Endometrial microvascular endothelial cells (primary cell): ENCODE measurements around the gene SLC6A17. TPM values are rescaled to one million over a fixed set of nuclear protein-coding genes. Genes with fewer than 3 reads are reported as not detected.

Source experiments
- in situ Hi-C: cut with HindIII; loops from 2 replicates; pipeline ENCODE4 v1.10.0; 2017; ENCODE audit warnings: low sequenced_read_pairs, low pct_unique_long_range_greater_than_20kb; ENCODE audit errors: inconsistent ontology term
- total RNA-seq: library from RNA; depleted of rRNA; stranded (reverse); fragments of >200 nt; gene quantifications from one replicate; pipeline ENCODE4 v1.2.3, GENCODE V29; 2015; ENCODE audit errors: inconsistent ontology term

Gene SLC6A17
- total RNA-seq, 1 donor from 2014 or later: under 0.01 TPM

GRCh38 chr1:110165761-110166231, 15.5 kb downstream of the SLC6A17 start:
- in situ Hi-C loops: no loop called here

GRCh38 chr1:110166861-110167260, 16.6 kb downstream of the SLC6A17 start:
- in situ Hi-C loops: no loop called here

GRCh38 chr1:110170766-110171733, 20.8 kb downstream of the SLC6A17 start:
- in situ Hi-C loops: no loop called here

- in situ Hi-C loops: no loop called here
Observed at GRCh38 chr1:110172001-110172400, 21.7 kb downstream of the SLC6A17 start.

GRCh38 chr1:110173466-110174105, 23.3 kb downstream of the SLC6A17 start:
- in situ Hi-C loops: no loop called here

- in situ Hi-C loops: no loop called here
Observed at GRCh38 chr1:110174961-110175360, 24.7 kb downstream of the SLC6A17 start.

- in situ Hi-C loops: no loop called here
Observed at GRCh38 chr1:110176299-110176956, 26.1 kb downstream of the SLC6A17 start.

- in situ Hi-C loops: no loop called here
Observed at GRCh38 chr1:110177775-110178174, 27.5 kb downstream of the SLC6A17 start.

GRCh38 chr1:110183642-110184167, 33.4 kb downstream of the SLC6A17 start:
- in situ Hi-C loops: no loop called here

- in situ Hi-C loops: no loop called here
Observed at GRCh38 chr1:110184446-110184845, 34.2 kb downstream of the SLC6A17 start.

GRCh38 chr1:110185181-110185580, 34.9 kb downstream of the SLC6A17 start:
- in situ Hi-C loops: no loop called here

- in situ Hi-C loops: no loop called here
Observed at GRCh38 chr1:110186558-110186957, 36.3 kb downstream of the SLC6A17 start.

GRCh38 chr1:110187139-110187890, 37.0 kb downstream of the SLC6A17 start:
- in situ Hi-C loops: no loop called here

GRCh38 chr1:110188035-110188618, 37.8 kb downstream of the SLC6A17 start:
- in situ Hi-C loops: no loop called here

- in situ Hi-C loops: no loop called here
Observed at GRCh38 chr1:110189181-110189580, 38.9 kb downstream of the SLC6A17 start.

GRCh38 chr1:110190282-110190929, 40.1 kb downstream of the SLC6A17 start:
- in situ Hi-C loops: no loop called here

GRCh38 chr1:110192541-110192940, 42.2 kb downstream of the SLC6A17 start:
- in situ Hi-C loops: no loop called here

GRCh38 chr1:110195196-110195595, 44.9 kb downstream of the SLC6A17 start:
- in situ Hi-C loops: no loop called here
